Activated naive CD4-positive, alpha-beta T cell treated with anti-CD3 and anti-CD28 coated beads, Interleukin-2, amount 10 ng/mL, durations not matched to agents 5 hours and 36 hours (primary cell): ENCODE data around the gene MORF4L1. TPM values are rescaled to one million over a fixed set of nuclear protein-coding genes. Genes with fewer than 3 reads are reported as not detected.

Source experiments
- total RNA-seq, 2 experiments: library from RNA; stranded (reverse); gene quantifications; one replicate each; pipeline ENCODE4 v1.2.3, GENCODE V29; 2021

Gene MORF4L1
- 100 to 1,000 TPM; 229 to 240 TPM for total RNA-seq

GRCh38 chr15:78872155-78872971 is at the start of gene MORF4L1:
MORF4L1 (plus strand) TSS chr15:78872890; CDS start chr15:78873018, 128 bp downstream.

GRCh38 chr15:78944669-78945407 is 72.1 kb downstream of the MORF4L1 start, which contains the start of gene CTSH:
CTSH (minus strand) TSS chr15:78945046; CDS start chr15:78944981, 65 bp downstream.

Other genes starting within 250 kb of the MORF4L1 start
- gene CHRNB4, start 231.7 kb upstream of the MORF4L1 start, total RNA-seq: not detected
- gene ADAMTS7, start 61.4 kb upstream of the MORF4L1 start, total RNA-seq: not detected
- 100 to 1,000 TPM; 120 to 123 TPM for gene CTSH, start 72.2 kb downstream of the MORF4L1 start, total RNA-seq
- not detected for gene RASGRF1, start 217.9 kb downstream of the MORF4L1 start, total RNA-seq